ENCODE measurements around the gene NOX3.
"Not testable (repeated sequence)": the region's sequence is repeated elsewhere in the genome, so short reads cannot be mapped to it uniquely, and the experiment has no call there.

Gene NOX3

GRCh38 chr6:155364844-155365437 lies 90.7 kb downstream of the NOX3 start:
- Histone ChIP-seq H3K9ac (ENCODE audit: low read length) (no peak overlapping the region), H4K91ac (ENCODE audit: low read depth, low read length) (no peak overlapping the region), H3K79me2 (ENCODE audit: control insufficient read depth, insufficient read depth, low read length, poor library complexity) (no peaks in the 10 kb centered on the region), H3K14ac (ENCODE audit: low read length) (no peak overlapping the region), H3K27ac (ENCODE audit: low read depth, low read length) (no peak overlapping the region), H2AFZ (ENCODE audit: insufficient read depth, low read length, poor library complexity) (no peak overlapping the region), H3K4me2 (ENCODE audit: low read length) (no peak overlapping the region), H3K4me3 (ENCODE audit: low read depth, low read length) (no peak overlapping the region), H2AK5ac (ENCODE audit: low read length) (no peak overlapping the region), H3K79me1 (ENCODE audit: low read length) (no peaks in the 10 kb centered on the region), H2BK5ac (ENCODE audit: low read depth, low read length, poor library complexity) (no peak overlapping the region), H3K18ac (ENCODE audit: low read length) (no peak overlapping the region), H3K27me3 (ENCODE audit: insufficient read depth, low read length) (no peaks in the 10 kb centered on the region), H4K8ac (ENCODE audit: low read depth, low read length) (no peak overlapping the region), H3K23ac (ENCODE audit: low read length) (no peak overlapping the region), H2BK12ac (ENCODE audit: low read length) (no peak overlapping the region), H3K4me1 (ENCODE audit: control insufficient read depth in 1 of 2, insufficient read depth in 2 of 2, low read length in 2 of 2) (no peaks in the 10 kb centered on the region), H3K9me3 (ENCODE audit: insufficient read depth, low read depth, low read length) (no peaks in the 10 kb centered on the region), H2BK120ac (ENCODE audit: insufficient read depth, low read length, poor library complexity) (no peak overlapping the region), H4K12ac (ENCODE audit: low read depth, low read length) (no peak overlapping the region), H3K4ac (ENCODE audit: low read depth, low read length) (no peak overlapping the region), H3K36me3 (ENCODE audit: control insufficient read depth in 1 of 2, insufficient read depth in 2 of 2, low read length in 2 of 2) (no peaks in the 10 kb centered on the region)
- DNase-seq: no peak
- WGBS (ENCODE audit: extremely low coverage, insufficient coverage, insufficient read length): no CpG with 5 or more reads among the region's 3 CpGs

DNA sequence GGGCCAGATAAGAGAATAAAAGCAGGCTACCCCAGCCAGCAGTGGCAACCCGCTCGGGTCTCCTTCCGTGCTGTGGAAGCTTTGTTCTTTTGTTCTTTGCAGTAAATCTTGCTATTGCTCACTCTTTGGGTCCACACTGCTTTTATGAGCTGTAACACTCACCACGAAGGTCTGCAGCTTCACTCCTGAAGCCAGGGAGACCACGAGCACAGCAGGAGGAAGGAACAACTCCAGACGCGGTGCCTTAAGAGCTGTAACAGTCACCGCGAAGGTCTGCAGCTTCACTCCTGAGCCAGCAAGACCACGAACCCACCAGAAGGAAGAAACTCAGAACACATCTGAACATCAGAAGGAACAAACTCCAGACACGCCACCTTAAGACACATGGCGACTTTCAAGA lies 91.6 kb downstream of the NOX3 start:
- not testable (repeated sequence) for H3K36me3 ChIP-seq (ENCODE audit: control insufficient read depth in 1 of 2, insufficient read depth in 2 of 2, low read length in 2 of 2); H4K91ac ChIP-seq (ENCODE audit: low read depth, low read length); H2BK120ac ChIP-seq (ENCODE audit: insufficient read depth, low read length, poor library complexity); H3K9me3 ChIP-seq (ENCODE audit: insufficient read depth, low read depth, low read length); H2BK12ac ChIP-seq (ENCODE audit: low read length); H3K27ac ChIP-seq (ENCODE audit: low read depth, low read length); H4K12ac ChIP-seq (ENCODE audit: low read depth, low read length); H3K79me2 ChIP-seq (ENCODE audit: control insufficient read depth, insufficient read depth, low read length, poor library complexity); H3K23ac ChIP-seq (ENCODE audit: low read length); H4K8ac ChIP-seq (ENCODE audit: low read depth, low read length); H2BK5ac ChIP-seq (ENCODE audit: low read depth, low read length, poor library complexity); DNase-seq; H3K9ac ChIP-seq (ENCODE audit: low read length); H3K14ac ChIP-seq (ENCODE audit: low read length); H3K4me2 ChIP-seq (ENCODE audit: low read length); H3K27me3 ChIP-seq (ENCODE audit: insufficient read depth, low read length); H2AFZ ChIP-seq (ENCODE audit: insufficient read depth, low read length, poor library complexity); H3K4ac ChIP-seq (ENCODE audit: low read depth, low read length); H2AK5ac ChIP-seq (ENCODE audit: low read length); H3K4me1 ChIP-seq (ENCODE audit: control insufficient read depth in 1 of 2, insufficient read depth in 2 of 2, low read length in 2 of 2); H3K18ac ChIP-seq (ENCODE audit: low read length); H3K79me1 ChIP-seq (ENCODE audit: low read length); H3K4me3 ChIP-seq (ENCODE audit: low read depth, low read length)
- WGBS (ENCODE audit: extremely low coverage, insufficient coverage, insufficient read length): no CpG with 5 or more reads among the region's 12 CpGs

- H4K12ac ChIP-seq (ENCODE audit: low read depth, low read length); H3K4me3 ChIP-seq (ENCODE audit: low read depth, low read length); H4K8ac ChIP-seq (ENCODE audit: low read depth, low read length); H3K4ac ChIP-seq (ENCODE audit: low read depth, low read length); H2BK12ac ChIP-seq (ENCODE audit: low read length); H3K4me2 ChIP-seq (ENCODE audit: low read length); H2BK120ac ChIP-seq (ENCODE audit: insufficient read depth, low read length, poor library complexity); H3K18ac ChIP-seq (ENCODE audit: low read length); H3K27me3 ChIP-seq (ENCODE audit: insufficient read depth, low read length); H2AK5ac ChIP-seq (ENCODE audit: low read length); H4K91ac ChIP-seq (ENCODE audit: low read depth, low read length); DNase-seq; H3K23ac ChIP-seq (ENCODE audit: low read length); H2AFZ ChIP-seq (ENCODE audit: insufficient read depth, low read length, poor library complexity); H3K79me1 ChIP-seq (ENCODE audit: low read length); H3K9me3 ChIP-seq (ENCODE audit: insufficient read depth, low read depth, low read length); H3K14ac ChIP-seq (ENCODE audit: low read length); H3K27ac ChIP-seq (ENCODE audit: low read depth, low read length); H3K36me3 ChIP-seq (ENCODE audit: control insufficient read depth in 1 of 2, insufficient read depth in 2 of 2, low read length in 2 of 2); H2BK5ac ChIP-seq (ENCODE audit: low read depth, low read length, poor library complexity); H3K79me2 ChIP-seq (ENCODE audit: control insufficient read depth, insufficient read depth, low read length, poor library complexity); H3K9ac ChIP-seq (ENCODE audit: low read length); H3K4me1 ChIP-seq (ENCODE audit: control insufficient read depth in 1 of 2, insufficient read depth in 2 of 2, low read length in 2 of 2): not testable (repeated sequence)
- no CpG with 5 or more reads among the region's 39 CpGs for WGBS (ENCODE audit: extremely low coverage, insufficient coverage, insufficient read length)
Measured at GRCh38 chr6:155362968-155363632, 92.5 kb downstream of the NOX3 start.

DNA sequence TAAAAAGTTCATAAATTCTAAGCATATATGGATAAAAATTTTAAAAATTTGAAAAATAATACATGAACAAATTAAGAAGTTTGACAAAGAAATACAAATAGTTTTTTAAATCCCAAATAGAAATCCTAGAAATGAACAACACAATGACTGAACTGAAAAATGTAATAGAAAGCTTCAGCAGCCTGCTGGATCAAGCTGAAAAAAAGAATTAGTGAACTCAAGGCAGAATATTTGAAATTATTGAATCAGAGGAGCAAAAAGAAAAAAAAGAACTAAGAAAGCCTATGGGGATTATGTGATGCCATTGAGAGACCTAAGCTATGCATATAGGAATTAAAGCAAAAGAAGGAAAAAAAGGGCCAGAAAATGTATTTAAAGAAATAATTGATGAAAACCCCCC lies 101.5 kb downstream of the NOX3 start:
- H3K36me3 ChIP-seq (ENCODE audit: control insufficient read depth in 1 of 2, insufficient read depth in 2 of 2, low read length in 2 of 2): no peaks in the 10 kb centered on the region

More for the DNA sequence above, 101.5 kb downstream of the NOX3 start:
- no peak overlapping the region for H3K4ac ChIP-seq (ENCODE audit: low read depth, low read length)
- no peak overlapping the region for H3K4me2 ChIP-seq (ENCODE audit: low read length)
- H3K27me3 ChIP-seq (ENCODE audit: insufficient read depth, low read length): no peaks in the 10 kb centered on the region
- H3K79me1 ChIP-seq (ENCODE audit: low read length): no peaks in the 10 kb centered on the region
- H2BK12ac ChIP-seq (ENCODE audit: low read length): no peak overlapping the region
- no peaks in the 10 kb centered on the region for H3K9me3 ChIP-seq (ENCODE audit: insufficient read depth, low read depth, low read length)
- no peak overlapping the region for H3K23ac ChIP-seq (ENCODE audit: low read length)
- no peak overlapping the region for H3K14ac ChIP-seq (ENCODE audit: low read length)
- H3K18ac ChIP-seq (ENCODE audit: low read length): no peak overlapping the region
- no peak overlapping the region for H2AFZ ChIP-seq (ENCODE audit: insufficient read depth, low read length, poor library complexity)
- H2AK5ac ChIP-seq (ENCODE audit: low read length): no peak overlapping the region
- H3K4me1 ChIP-seq (ENCODE audit: control insufficient read depth in 1 of 2, insufficient read depth in 2 of 2, low read length in 2 of 2): no peaks in the 10 kb centered on the region
- no peak overlapping the region for H2BK120ac ChIP-seq (ENCODE audit: insufficient read depth, low read length, poor library complexity)
- no peak overlapping the region for H3K27ac ChIP-seq (ENCODE audit: low read depth, low read length)
- no peak overlapping the region for H3K4me3 ChIP-seq (ENCODE audit: low read depth, low read length)
- DNase-seq: no peak
- no peak overlapping the region for H4K8ac ChIP-seq (ENCODE audit: low read depth, low read length)
- H4K91ac ChIP-seq (ENCODE audit: low read depth, low read length): no peak overlapping the region
- no peaks in the 10 kb centered on the region for H3K79me2 ChIP-seq (ENCODE audit: control insufficient read depth, insufficient read depth, low read length, poor library complexity)
- H2BK5ac ChIP-seq (ENCODE audit: low read depth, low read length, poor library complexity): no peak overlapping the region
- H3K9ac ChIP-seq (ENCODE audit: low read length): no peak overlapping the region
- H4K12ac ChIP-seq (ENCODE audit: low read depth, low read length): no peak overlapping the region

Measured in trophoblast cell (in vitro differentiated cells and primary cell).